Liver (tissue), 9 donors: Measurements from ENCODE around the gene ASB15. TPM values are rescaled to one million over a fixed set of nuclear protein-coding genes. Genes with fewer than 3 reads are reported as not detected.

ENCODE experiments used
- DNase-seq: peaks from one replicate; pipeline ENCODE4 v3.0.0-alpha.2; 2017; ENCODE audit warnings: low spot score
- H3K27ac ChIP-seq, 2 donors: one replicate each; pipeline ENCODE4 v1.7.0; 2013; ENCODE audit warnings: inconsistent platforms in 2 of 2, low read length in 2 of 2, control low read depth in 1 of 2, low read depth in 1 of 2, mild to moderate bottlenecking in 1 of 2
- H3K27me3 ChIP-seq, 4 donors: one replicate each; pipeline versions ENCODE4 v1.6.1 to v1.7.0; 2013; ENCODE audit warnings: low read length in 3 of 4, inconsistent platforms in 1 of 4, mild to moderate bottlenecking in 1 of 4, moderate library complexity in 1 of 4; ENCODE audit not compliant: control insufficient read depth in 4 of 4, insufficient read depth in 4 of 4
- H3K36me3 ChIP-seq, 4 donors: one replicate each; pipeline versions ENCODE4 v1.6.1 to v1.7.0; 2013; ENCODE audit warnings: low read length in 3 of 4, mild to moderate bottlenecking in 3 of 4, low read depth in 1 of 4, moderate library complexity in 1 of 4; ENCODE audit not compliant: control insufficient read depth in 4 of 4, insufficient read depth in 3 of 4
- H3K4me1 ChIP-seq, 4 donors: one replicate each; pipeline versions ENCODE4 v1.6.1 to v1.7.0; 2013; ENCODE audit warnings: low read length in 3 of 4, mild to moderate bottlenecking in 3 of 4, moderate library complexity in 1 of 4; ENCODE audit not compliant: control insufficient read depth in 4 of 4, insufficient read depth in 4 of 4
- H3K4me3 ChIP-seq, 3 donors: one replicate each; pipeline versions ENCODE4 v1.6.1 to v1.7.0; 2013; ENCODE audit warnings: low read length in 3 of 3, control low read depth in 1 of 3, low read depth in 1 of 3, mild to moderate bottlenecking in 1 of 3
- H3K9ac ChIP-seq, 2 donors: one replicate each; pipeline ENCODE4 v1.7.0; 2013; ENCODE audit warnings: low read length in 2 of 2, mild to moderate bottlenecking in 2 of 2, moderate library complexity in 2 of 2, control low read depth in 1 of 2, low read depth in 1 of 2
- H3K9me3 ChIP-seq, 4 donors: one replicate each; pipeline versions ENCODE4 v1.6.1 to v1.7.0; 2013; ENCODE audit warnings: low read length in 3 of 4; ENCODE audit not compliant: control insufficient read depth in 4 of 4
- FOXA1 ChIP-seq: IDR thresholded peaks from 2 replicates; pipeline ENCODE4 v1.6.1; 2016; ENCODE audit warnings: antibody characterized with exemption
- MAX ChIP-seq: IDR thresholded peaks from 2 replicates; pipeline ENCODE4 v1.6.1; 2016; ENCODE audit warnings: antibody characterized with exemption
- SP1 ChIP-seq: IDR thresholded peaks from 2 replicates; pipeline ENCODE4 v1.6.1; 2018; ENCODE audit warnings: antibody characterized with exemption, mild to moderate bottlenecking
- TAF1 ChIP-seq: conservative IDR thresholded peaks from 2 replicates; pipeline ENCODE4 v1.6.1; 2016; ENCODE audit warnings: antibody characterized with exemption, mild to moderate bottlenecking
- YY1 ChIP-seq: IDR thresholded peaks from 2 replicates; pipeline ENCODE4 v1.6.1; 2016; ENCODE audit warnings: antibody characterized with exemption, mild to moderate bottlenecking
- WGBS: extraction: QIAGEN DNeasy Blood & Tissue Kit; methylation state at CpG from one replicate; pipeline ENCODE4 v1.1.7; 2013; 5-methylcytosine and 5-hydroxymethylcytosine counted together
- polyA plus RNA-seq, 2 donors: library from polyadenylated mRNA; stranded (reverse) in 1 of 2; unstranded in 1 of 2; fragments of 200-250 nt in 1 of 2; fragments of >200 nt in 1 of 2; fragmentation: Nextera tagmentation in 1 of 2; extraction: Ambion mirVana in 1 of 2; gene quantifications; one replicate each; pipeline versions ENCODE4 v1.2.1 to v1.2.3, GENCODE V29; 2013 to 2015
- total RNA-seq, 2 donors: library from RNA; depleted of rRNA; stranded (reverse); fragments of >200 nt; gene quantifications; one replicate each; pipeline ENCODE4 v1.2.3, GENCODE V29; 2014
- TF ChIP-seq, protein P1 (sequence below): IDR thresholded peaks from 2 replicates; pipeline ENCODE4 v1.6.1; 2016; ENCODE audit warnings: antibody characterized with exemption, mild to moderate bottlenecking
- TF ChIP-seq, protein P2 (sequence below): fragments of 150-350 bp; IDR thresholded peaks from 2 replicates; pipeline ENCODE4 v1.5.1; 2017; ENCODE audit warnings: improper control_type of control experiment, low read depth, low read length; ENCODE audit not compliant: missing input control
- donor health status: healthy.
- donor health status: healthy.
- donor health status: healthy.
- donor health status: healthy.
- donor health status: healthy.

ASB15 gene
- total and polyA plus RNA-seq, 4 donors, result not detected

DNA sequence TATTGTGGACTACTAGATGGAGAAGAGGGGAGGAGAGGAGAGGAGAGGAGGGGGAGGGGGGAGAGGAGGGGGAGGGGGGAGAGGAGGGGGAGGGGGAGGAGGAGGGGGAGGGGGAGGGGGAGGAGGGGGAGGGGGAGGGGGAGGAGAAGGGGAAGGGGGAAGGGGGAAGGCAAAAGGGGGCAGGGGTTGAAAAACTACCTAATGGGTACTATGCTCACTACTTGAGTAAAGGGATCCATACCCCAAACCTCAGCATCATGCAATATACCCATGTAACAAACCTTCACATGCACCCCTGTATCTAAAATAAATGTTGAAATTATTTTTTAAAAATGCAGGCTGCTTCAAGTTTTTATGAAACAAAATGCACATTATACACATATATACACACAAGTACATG, 39.0 kb downstream of the ASB15 start:
- no peak for DNase-seq
- TF ChIP-seq, protein P1, sequence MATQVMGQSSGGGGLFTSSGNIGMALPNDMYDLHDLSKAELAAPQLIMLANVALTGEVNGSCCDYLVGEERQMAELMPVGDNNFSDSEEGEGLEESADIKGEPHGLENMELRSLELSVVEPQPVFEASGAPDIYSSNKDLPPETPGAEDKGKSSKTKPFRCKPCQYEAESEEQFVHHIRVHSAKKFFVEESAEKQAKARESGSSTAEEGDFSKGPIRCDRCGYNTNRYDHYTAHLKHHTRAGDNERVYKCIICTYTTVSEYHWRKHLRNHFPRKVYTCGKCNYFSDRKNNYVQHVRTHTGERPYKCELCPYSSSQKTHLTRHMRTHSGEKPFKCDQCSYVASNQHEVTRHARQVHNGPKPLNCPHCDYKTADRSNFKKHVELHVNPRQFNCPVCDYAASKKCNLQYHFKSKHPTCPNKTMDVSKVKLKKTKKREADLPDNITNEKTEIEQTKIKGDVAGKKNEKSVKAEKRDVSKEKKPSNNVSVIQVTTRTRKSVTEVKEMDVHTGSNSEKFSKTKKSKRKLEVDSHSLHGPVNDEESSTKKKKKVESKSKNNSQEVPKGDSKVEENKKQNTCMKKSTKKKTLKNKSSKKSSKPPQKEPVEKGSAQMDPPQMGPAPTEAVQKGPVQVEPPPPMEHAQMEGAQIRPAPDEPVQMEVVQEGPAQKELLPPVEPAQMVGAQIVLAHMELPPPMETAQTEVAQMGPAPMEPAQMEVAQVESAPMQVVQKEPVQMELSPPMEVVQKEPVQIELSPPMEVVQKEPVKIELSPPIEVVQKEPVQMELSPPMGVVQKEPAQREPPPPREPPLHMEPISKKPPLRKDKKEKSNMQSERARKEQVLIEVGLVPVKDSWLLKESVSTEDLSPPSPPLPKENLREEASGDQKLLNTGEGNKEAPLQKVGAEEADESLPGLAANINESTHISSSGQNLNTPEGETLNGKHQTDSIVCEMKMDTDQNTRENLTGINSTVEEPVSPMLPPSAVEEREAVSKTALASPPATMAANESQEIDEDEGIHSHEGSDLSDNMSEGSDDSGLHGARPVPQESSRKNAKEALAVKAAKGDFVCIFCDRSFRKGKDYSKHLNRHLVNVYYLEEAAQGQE, result no peak
- no peak for TF ChIP-seq TAF1
- H3K4me1 ChIP-seq, result peaks cover 0 to 12% (median 9%) of the 10 kb centered on the region in 4 donors
- no peak overlapping the region for H3K9ac ChIP-seq
- H3K9me3 ChIP-seq, result no peaks in the 10 kb centered on the region
- H3K36me3 ChIP-seq, result no peaks in the 10 kb centered on the region
- no peaks in the 10 kb centered on the region for H3K27me3 ChIP-seq
- H3K4me3 ChIP-seq, result no peak overlapping the region
- H3K27ac ChIP-seq, result no peak overlapping the region

GRCh38 chr7:123641901-123642300, 40.3 kb downstream of the ASB15 start:
- peaks cover 0 to 13% (median 9%) of the 10 kb centered on the region in 4 donors for H3K4me1 ChIP-seq
- DNase-seq, result no peak
- no peak overlapping the region for H3K9ac ChIP-seq
- TF ChIP-seq FOXA1 (no peak), YY1 (no peak), SP1 (no peak), MAX (no peak), TAF1 (no peak)
- TF ChIP-seq, protein P1, result no peak
- TF ChIP-seq, protein P2, sequence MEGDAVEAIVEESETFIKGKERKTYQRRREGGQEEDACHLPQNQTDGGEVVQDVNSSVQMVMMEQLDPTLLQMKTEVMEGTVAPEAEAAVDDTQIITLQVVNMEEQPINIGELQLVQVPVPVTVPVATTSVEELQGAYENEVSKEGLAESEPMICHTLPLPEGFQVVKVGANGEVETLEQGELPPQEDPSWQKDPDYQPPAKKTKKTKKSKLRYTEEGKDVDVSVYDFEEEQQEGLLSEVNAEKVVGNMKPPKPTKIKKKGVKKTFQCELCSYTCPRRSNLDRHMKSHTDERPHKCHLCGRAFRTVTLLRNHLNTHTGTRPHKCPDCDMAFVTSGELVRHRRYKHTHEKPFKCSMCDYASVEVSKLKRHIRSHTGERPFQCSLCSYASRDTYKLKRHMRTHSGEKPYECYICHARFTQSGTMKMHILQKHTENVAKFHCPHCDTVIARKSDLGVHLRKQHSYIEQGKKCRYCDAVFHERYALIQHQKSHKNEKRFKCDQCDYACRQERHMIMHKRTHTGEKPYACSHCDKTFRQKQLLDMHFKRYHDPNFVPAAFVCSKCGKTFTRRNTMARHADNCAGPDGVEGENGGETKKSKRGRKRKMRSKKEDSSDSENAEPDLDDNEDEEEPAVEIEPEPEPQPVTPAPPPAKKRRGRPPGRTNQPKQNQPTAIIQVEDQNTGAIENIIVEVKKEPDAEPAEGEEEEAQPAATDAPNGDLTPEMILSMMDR, result no peak
- WGBS, result 88% methylated on average over 5 of the region's 5 CpGs
- no peaks in the 10 kb centered on the region for H3K27me3 ChIP-seq
- no peak overlapping the region for H3K4me3 ChIP-seq
- H3K9me3 ChIP-seq, result no peaks in the 10 kb centered on the region
- no peak overlapping the region for H3K27ac ChIP-seq
- H3K36me3 ChIP-seq, result no peaks in the 10 kb centered on the region
